ENCODE data around the gene MYBPC3.

GRCh38 chr11:47335733-47336132 is 16.8 kb downstream of the MYBPC3 start:
- TF ChIP-seq CTCF (IDR thresholded peaks at IDR 0.05; ENCODE audit: low read depth, low read length) (no peak), POLR2A (IDR thresholded peaks at IDR 0.05; ENCODE audit: extremely low read depth, insufficient read length) (no peak)

All from NB4 (cell line).